A673 (cell line): Measurements from ENCODE around the gene WBP4.

ENCODE experiments used
- EZH2 ChIP-seq: fragments of 200-600 bp; sonication (generic); IDR thresholded peaks from 2 replicates; pipeline ENCODE4 v1.6.1; 2017; ENCODE audit warnings: borderline replicate concordance, low read depth, mild to moderate bottlenecking, mixed read lengths, antibody characterized with exemption, low read length; ENCODE audit not compliant: poor library complexity, severe bottlenecking
- TF ChIP-seq, protein P1 (sequence below): fragments of 300-800, 200-600 bp; sonication (generic); conservative IDR thresholded peaks from 2 replicates; pipeline ENCODE4 v1.5.1; 2017; ENCODE audit warnings: low read depth, mild to moderate bottlenecking, antibody characterized with exemption, low read length, moderate library complexity, mixed read lengths

DNA sequence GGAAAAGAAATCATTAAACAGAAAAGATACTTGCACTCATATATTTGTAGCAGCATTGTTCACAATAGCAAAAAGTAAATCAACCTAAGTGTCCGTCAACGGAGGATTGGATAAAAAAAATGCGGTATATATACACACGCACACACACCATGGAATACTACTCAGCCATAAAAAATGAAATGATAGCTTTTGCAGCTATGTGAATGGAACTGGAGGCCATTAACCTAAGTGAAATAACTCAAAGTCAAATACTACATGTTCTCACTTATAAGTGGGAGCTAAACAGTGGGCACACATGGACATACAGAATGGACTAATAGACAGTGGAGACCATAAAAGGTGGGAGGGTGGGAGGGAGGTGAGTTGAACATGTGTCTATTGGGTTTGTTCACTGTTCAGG, 18.4 kb downstream of the WBP4 start:
- TF ChIP-seq, protein P1, sequence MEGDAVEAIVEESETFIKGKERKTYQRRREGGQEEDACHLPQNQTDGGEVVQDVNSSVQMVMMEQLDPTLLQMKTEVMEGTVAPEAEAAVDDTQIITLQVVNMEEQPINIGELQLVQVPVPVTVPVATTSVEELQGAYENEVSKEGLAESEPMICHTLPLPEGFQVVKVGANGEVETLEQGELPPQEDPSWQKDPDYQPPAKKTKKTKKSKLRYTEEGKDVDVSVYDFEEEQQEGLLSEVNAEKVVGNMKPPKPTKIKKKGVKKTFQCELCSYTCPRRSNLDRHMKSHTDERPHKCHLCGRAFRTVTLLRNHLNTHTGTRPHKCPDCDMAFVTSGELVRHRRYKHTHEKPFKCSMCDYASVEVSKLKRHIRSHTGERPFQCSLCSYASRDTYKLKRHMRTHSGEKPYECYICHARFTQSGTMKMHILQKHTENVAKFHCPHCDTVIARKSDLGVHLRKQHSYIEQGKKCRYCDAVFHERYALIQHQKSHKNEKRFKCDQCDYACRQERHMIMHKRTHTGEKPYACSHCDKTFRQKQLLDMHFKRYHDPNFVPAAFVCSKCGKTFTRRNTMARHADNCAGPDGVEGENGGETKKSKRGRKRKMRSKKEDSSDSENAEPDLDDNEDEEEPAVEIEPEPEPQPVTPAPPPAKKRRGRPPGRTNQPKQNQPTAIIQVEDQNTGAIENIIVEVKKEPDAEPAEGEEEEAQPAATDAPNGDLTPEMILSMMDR, result no peak
- TF ChIP-seq EZH2, result no peak
